Smooth muscle cell (in vitro differentiated cells): Measurements from ENCODE around the gene LRBA. TPM values are rescaled to one million over a fixed set of nuclear protein-coding genes. Genes with fewer than 3 reads are reported as not detected.

ENCODE experiments used
- DNase-seq: peaks from one replicate; lab custom pipeline; 2025; ENCODE audit not compliant: unreplicated experiment; lab: John Stamatoyannopoulos, UW
- H2AFZ ChIP-seq: fragments of 200-600 bp; sonication (generic); 2 replicates; pipeline ENCODE4 v1.6.0; 2016; ENCODE audit warnings: antibody characterized with exemption, low read depth, mild to moderate bottlenecking
- H3F3A ChIP-seq: fragments of 200-600 bp; sonication (generic); 2 replicates; pipeline ENCODE4 v1.6.0; 2017; ENCODE audit warnings: antibody characterized with exemption, low read depth
- H3K27ac ChIP-seq: fragments of 200-600 bp; sonication (generic); 2 replicates; pipeline ENCODE4 v1.5.1; 2016; ENCODE audit warnings: low read depth, mild to moderate bottlenecking
- H3K27me3 ChIP-seq: fragments of 200-600 bp; sonication (generic); 2 replicates; pipeline ENCODE4 v1.6.1; 2016; ENCODE audit warnings: low read depth, mild to moderate bottlenecking
- H3K36me3 ChIP-seq: fragments of 200-600 bp; sonication (generic); 2 replicates; pipeline ENCODE4 v1.5.1; 2016; ENCODE audit warnings: low read depth
- H3K4me1 ChIP-seq: fragments of 200-600 bp; sonication (generic); 2 replicates; pipeline ENCODE4 v1.5.1; 2016; ENCODE audit warnings: low read depth
- H3K4me2 ChIP-seq: fragments of 200-600 bp; sonication (generic); 2 replicates; pipeline ENCODE4 v1.6.0; 2016; ENCODE audit warnings: mild to moderate bottlenecking
- H3K4me3 ChIP-seq: fragments of 200-600 bp; sonication (generic); 2 replicates; pipeline ENCODE4 v1.5.1; 2016; ENCODE audit warnings: mild to moderate bottlenecking
- H3K79me2 ChIP-seq: fragments of 200-600 bp; sonication (generic); 2 replicates; pipeline ENCODE4 v1.6.0; 2016; ENCODE audit warnings: low read depth, mild to moderate bottlenecking
- H3K9ac ChIP-seq: fragments of 200-600 bp; sonication (generic); 2 replicates; pipeline ENCODE4 v1.6.0; 2016; ENCODE audit warnings: low read depth
- H3K9me3 ChIP-seq: fragments of 200-600 bp; sonication (generic); replicated peaks from 2 replicates; pipeline ENCODE4 v1.5.1; 2016; ENCODE audit warnings: low read depth
- H4K20me1 ChIP-seq: fragments of 200-600 bp; sonication (generic); 2 replicates; pipeline ENCODE4 v1.6.0; 2016; ENCODE audit warnings: low read depth
- CTCF ChIP-seq: fragments of 200-600 bp; sonication (generic); IDR thresholded peaks from 2 replicates; pipeline ENCODE4 v1.5.1; 2017; ENCODE audit warnings: borderline replicate concordance, mild to moderate bottlenecking, antibody characterized with exemption; ENCODE audit not compliant: insufficient read depth, poor library complexity, severe bottlenecking
- WGBS: methylation state at CpG from one replicate; pipeline ENCODE4 v1.1.7; 2016; ENCODE audit warnings: low lambda C conversion rate; 5-methylcytosine and 5-hydroxymethylcytosine counted together
- polyA plus RNA-seq: library from polyadenylated mRNA; unstranded; fragments of >200 nt; fragmentation: Nextera tagmentation; extraction: Ambion mirVana; gene quantifications from 2 replicates; pipeline ENCODE4 v1.2.1, GENCODE V29; 2016
- total RNA-seq: library from RNA; depleted of rRNA; stranded (reverse); fragments of >200 nt; gene quantifications from 2 replicates; pipeline ENCODE4 v1.2.3, GENCODE V29; 2014

Gene LRBA
- total and polyA plus RNA-seq, 2 experiments from 2014 or later, result 1.6 to 26.2 TPM

GRCh38 chr4:150896497-150896896 lies 118.6 kb downstream of the LRBA start:
- Histone ChIP-seq H4K20me1 (no peaks in the 10 kb centered on the region), H3K9me3 (no peaks in the 10 kb centered on the region), H3K4me1 (no peaks in the 10 kb centered on the region), H3K79me2 (no peaks in the 10 kb centered on the region), H3K27ac (no peak overlapping the region), H2AFZ (no peak overlapping the region), H3K4me2 (no peak overlapping the region), H3F3A (no peaks in the 10 kb centered on the region), H3K4me3 (no peak overlapping the region), H3K9ac (no peak overlapping the region), H3K27me3 (no peaks in the 10 kb centered on the region), H3K36me3 (no peaks in the 10 kb centered on the region)
- WGBS, result 85% methylated on average over 1 of the region's 1 CpG
- DNase-seq, result no peak
- no peak for TF ChIP-seq CTCF

GRCh38 chr4:150890246-150890645 lies 124.8 kb downstream of the LRBA start:
- Histone ChIP-seq H3K4me1 (no peaks in the 10 kb centered on the region), H4K20me1 (no peaks in the 10 kb centered on the region), H3K79me2 (no peaks in the 10 kb centered on the region), H3K36me3 (no peaks in the 10 kb centered on the region), H3K27ac (no peak overlapping the region), H3K27me3 (no peaks in the 10 kb centered on the region), H3K9me3 (no peaks in the 10 kb centered on the region), H2AFZ (no peak overlapping the region), H3K4me2 (no peak overlapping the region), H3F3A (no peaks in the 10 kb centered on the region), H3K9ac (no peak overlapping the region), H3K4me3 (no peak overlapping the region)
- 86% methylated on average over 2 of the region's 2 CpGs for WGBS
- DNase-seq, result no peak
- TF ChIP-seq CTCF, result no peak

DNA sequence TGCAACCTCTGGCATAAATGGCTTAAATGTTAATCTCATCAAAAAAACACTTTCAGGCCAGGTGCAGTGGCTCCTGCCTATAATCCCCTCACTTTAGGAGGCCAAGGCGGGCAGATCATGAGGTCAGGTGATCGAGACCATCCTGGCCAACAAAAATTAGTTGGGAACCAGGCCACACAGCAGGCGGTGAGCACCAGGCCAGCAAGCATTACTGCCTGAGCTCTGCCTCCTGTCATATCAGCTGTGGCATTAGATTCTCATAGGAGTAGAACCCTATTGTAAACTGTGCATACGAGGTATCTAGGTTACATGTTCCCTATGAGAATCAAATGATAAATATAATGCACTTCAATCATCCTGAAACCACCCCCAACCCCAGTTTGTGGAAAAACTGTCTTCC lies 125.8 kb downstream of the LRBA start:
- H3K4me3 ChIP-seq, result no peak overlapping the region
- no peaks in the 10 kb centered on the region for H3K27me3 ChIP-seq
- H3K79me2 ChIP-seq, result no peaks in the 10 kb centered on the region
- no peak overlapping the region for H3K9ac ChIP-seq
- no peaks in the 10 kb centered on the region for H3K36me3 ChIP-seq
- WGBS, result 81% methylated on average over 4 of the region's 4 CpGs
- H3K9me3 ChIP-seq, result no peaks in the 10 kb centered on the region
- no peak overlapping the region for H2AFZ ChIP-seq
- no peak for TF ChIP-seq CTCF
- H3K4me2 ChIP-seq, result no peak overlapping the region
- H3K27ac ChIP-seq, result no peak overlapping the region
- H3F3A ChIP-seq, result no peaks in the 10 kb centered on the region
- H3K4me1 ChIP-seq, result no peaks in the 10 kb centered on the region
- no peak for DNase-seq
- no peaks in the 10 kb centered on the region for H4K20me1 ChIP-seq

DNA sequence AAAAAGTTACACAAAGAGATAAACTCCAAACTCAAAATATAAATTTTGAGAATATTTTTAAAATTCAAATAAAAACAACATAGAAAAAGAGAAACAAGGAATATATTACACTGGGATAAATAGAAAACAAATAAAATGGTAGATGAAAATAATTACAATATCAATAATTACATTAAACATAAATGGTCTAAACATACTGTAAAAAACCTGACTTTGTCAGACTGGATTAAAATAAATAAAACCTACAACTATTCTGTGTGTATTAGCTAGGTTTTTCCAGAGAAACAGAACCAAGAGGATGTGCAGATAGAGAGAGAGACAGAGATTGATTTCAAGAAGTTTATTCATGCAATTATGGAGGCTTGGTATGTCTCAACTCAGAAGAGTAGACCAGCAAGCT lies 126.5 kb downstream of the LRBA start:
- Histone ChIP-seq H3K4me2 (no peak overlapping the region), H3K27ac (no peak overlapping the region), H3K36me3 (no peaks in the 10 kb centered on the region), H4K20me1 (no peaks in the 10 kb centered on the region), H3K79me2 (no peaks in the 10 kb centered on the region), H3K9ac (no peak overlapping the region), H3K4me1 (no peaks in the 10 kb centered on the region), H3K4me3 (no peak overlapping the region), H3K27me3 (no peaks in the 10 kb centered on the region), H3K9me3 (no peaks in the 10 kb centered on the region), H3F3A (no peaks in the 10 kb centered on the region), H2AFZ (no peak overlapping the region)
- DNase-seq, result no peak
- no peak for TF ChIP-seq CTCF
